ENCODE data around the gene CPEB3.
A peak's percentile ranks its signal among the peaks of the same experiment; 100 is the strongest.
"Not testable (repeated sequence)": the region's sequence is repeated elsewhere in the genome, so short reads cannot be mapped to it uniquely, and the experiment has no call there.

The CPEB3 gene

GRCh38 chr10:92131275-92131820 lies 159.5 kb downstream of the CPEB3 start:
- DNase-seq: no peak

DNA sequence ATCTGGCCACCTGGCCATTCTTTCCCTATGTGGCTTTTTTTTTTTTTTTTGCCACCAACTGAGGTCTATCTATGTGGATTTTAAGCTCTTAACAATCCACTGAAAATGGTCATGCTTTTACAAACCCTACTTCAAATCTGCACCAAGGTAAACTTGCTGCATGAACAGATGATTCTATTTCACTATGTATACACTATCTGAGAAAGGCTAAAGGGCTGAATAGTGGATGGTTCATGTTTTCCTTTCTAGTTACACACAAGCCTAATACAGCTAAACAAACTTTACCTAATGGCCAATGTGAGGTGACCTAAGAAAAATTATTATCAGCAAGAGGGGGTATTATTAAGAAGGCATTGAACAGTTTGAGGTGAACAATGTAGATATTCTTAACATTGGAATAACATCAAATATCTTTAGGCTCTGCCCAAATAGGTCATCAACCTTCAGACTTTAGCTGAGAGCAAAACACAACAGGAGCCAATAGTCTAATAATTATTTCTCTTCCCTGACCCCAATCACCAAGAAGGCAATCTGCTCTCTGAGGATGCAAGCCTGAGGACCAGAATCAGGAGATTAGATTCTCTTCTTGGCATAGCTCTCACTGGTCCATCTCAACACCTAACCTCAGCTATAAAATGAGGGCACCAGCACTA lies 160.1 kb downstream of the CPEB3 start:
- no peak for DNase-seq

DNA sequence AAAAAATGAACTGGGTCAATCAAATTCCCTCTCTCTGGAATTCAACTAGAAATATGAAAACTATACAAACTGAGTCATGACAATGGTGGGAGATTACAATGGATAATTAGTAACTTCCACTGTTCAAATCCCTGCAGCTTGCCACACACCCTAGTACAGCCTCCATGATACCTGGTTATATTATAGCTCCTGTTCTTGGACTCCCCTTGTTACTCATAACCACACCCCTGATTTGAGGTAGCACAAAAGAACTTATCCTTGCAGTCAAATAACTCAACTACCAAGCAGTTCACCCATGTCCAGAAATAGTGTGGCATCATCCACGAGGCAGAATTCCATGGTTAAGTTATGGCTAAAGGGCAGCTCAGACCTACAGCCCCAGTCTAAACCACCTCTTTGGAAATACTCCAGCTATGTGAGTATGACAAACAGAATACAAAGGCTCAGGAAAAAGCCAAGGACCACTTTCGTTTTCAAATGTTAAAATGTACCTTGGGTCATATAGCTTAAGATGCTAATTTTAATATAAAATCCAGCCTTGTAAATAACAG lies 164.7 kb downstream of the CPEB3 start:
- no peak for DNase-seq

DNA sequence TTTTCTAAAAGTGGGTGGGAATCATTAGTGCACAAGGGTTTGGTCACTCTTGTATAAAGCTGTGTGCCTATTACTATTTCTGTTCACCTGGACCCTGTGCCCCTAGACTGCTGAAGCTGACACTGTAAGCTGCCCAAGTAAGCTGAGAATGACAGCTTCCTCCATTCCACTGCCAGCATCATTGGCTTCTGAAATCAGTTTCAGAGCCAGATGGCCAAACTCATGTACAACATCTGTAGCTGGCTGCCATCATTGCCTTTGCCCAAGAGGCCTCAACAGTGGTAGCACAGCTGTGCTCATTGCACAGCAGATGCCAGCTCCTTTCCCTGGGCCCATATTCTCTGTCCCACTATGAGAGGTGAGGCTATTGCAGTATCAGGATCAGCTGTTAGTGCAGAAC lies 165.7 kb downstream of the CPEB3 start:
- DNase-seq: no peak

DNA sequence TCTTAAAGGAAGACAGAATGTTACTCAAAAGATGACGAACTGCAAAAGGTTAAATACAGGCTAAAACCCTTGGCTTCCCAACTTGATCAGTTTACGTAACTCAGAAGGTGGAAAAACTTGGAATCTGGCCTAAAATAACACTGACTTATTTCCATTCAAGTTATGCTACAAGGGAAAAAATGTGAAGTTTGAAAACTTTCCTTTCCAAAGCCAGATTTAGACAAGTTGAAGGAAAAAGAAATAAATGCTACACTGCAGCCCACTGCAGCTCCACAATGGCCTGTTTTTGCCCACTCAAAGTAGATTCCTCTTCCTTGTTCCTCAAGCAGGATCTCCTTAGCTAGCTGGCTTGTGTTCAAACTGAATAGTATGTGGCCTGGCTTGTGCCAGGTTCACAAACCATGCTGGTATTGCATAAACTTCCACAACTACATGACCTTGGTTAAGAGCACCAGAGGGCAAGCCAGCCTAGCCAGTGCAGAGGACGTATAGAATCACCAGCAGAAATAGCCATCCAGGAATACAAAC lies 166.2 kb downstream of the CPEB3 start:
- DNase-seq: no peak

DNA sequence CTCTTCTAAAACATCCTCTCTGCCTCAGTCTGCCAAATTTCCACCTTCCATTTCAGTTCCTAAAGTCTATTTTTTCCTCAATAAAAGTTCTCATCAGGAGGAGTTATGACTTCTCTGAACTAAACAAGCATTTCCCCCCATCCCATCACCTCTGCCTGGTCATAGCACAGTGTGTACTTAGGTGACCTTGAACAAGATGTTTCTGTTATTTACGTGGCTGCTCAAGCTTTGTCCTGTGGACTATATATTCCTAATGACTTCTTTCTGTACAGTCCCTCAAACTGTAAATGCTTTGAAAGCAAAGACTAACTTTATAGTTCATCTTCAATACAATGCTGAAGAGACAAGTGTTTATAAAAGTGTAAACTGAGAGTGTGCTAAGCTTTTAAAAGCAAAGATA lies 166.9 kb downstream of the CPEB3 start:
- no peak for DNase-seq

- DNase-seq: peak; percentile 39
These were observed 167.9 kb downstream of the CPEB3 start for GRCh38 chr10:92122941-92123450.

- no peak for DNase-seq
These were observed 169.0 kb downstream of the CPEB3 start for GRCh38 chr10:92121686-92122492.

DNA sequence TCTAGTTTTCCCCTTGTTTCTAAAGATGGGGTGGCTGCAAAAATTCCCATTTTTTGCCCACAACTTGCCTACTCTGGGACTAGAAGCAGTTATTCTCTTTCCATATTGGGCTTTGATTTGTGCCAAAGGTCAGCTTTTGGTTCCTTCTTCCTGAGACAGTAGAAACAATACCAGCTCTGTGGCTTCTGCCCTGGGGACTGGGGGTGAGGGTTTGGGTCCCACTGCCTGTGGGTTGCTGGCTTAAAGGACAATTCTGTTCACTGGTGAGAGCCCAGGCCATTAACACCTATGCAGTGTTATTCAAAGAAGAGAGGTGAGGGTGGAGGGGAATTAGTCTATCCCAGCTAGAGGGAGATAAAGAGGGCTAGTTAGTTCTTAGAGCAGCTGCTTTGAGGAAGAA lies 171.5 kb downstream of the CPEB3 start:
- DNase-seq: no peak

GRCh38 chr10:92114917-92115316 lies 176.0 kb downstream of the CPEB3 start:
- not testable (repeated sequence) for DNase-seq

- no peak for DNase-seq
These were observed 176.8 kb downstream of the CPEB3 start for GRCh38 chr10:92113911-92114600.

GRCh38 chr10:92112462-92112861 lies 178.4 kb downstream of the CPEB3 start:
- DNase-seq: no peak

DNA sequence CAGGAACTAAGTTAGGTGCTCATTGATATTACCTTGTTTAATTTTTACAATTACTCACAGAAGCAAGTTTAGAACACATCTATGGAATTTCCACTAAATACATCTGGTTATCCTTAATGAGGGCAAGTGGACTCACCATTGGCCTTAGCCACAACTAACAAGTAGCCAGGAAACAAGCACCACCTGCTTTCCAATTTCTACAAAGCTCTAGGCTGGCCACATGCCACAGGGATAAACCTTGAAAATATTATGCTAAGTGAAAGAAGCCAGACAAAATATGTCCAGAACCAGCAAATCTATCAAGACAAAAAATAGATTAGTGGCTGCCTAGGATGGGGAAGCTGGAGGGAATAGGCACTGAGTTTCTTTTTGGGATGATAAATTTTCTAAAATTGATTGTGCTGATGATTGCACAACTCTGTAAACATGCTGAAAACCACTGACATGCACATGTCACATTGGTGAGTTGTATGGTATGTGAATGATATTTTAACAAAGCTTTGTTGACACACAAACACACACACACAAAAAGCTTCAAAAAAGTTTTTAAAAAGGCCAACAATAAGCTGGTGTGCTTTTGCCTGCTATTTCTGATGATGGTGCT lies 179.4 kb downstream of the CPEB3 start:
- DNase-seq: no peak

DNA sequence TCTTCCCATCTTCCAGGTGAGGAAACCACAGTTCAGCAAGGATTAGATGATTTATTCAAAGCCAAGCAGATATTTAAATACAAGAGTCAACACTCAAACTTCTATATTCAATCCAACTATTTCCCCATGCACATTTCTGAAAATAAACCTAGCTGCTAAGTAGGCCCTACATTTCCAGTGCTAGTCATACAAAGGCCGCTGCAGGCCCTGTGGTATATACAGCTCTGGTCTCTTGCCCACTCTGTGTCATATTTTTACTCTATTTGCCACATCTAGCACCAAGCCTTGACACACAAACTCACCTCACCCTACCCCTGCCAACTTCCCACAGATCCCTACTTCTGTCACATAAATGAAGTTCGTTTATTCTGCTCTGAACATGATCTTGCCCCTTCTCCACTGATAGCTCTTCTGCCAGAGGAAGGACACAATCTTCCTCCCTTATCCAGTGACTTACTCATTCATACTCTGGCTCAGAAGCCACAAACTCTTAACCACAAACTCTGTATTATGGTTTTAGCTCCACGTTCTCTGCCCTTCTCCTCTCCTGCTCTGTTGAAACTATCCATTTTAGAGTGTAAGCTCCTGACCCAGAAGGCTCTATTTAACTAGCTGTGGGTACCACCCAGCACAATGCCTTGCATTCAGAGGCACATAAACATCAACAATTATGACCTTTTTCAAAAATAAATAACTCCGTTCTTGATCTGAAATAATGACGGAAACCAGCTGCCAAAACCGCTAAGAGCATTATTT lies 180.7 kb downstream of the CPEB3 start:
- DNase-seq: no peak

DNA sequence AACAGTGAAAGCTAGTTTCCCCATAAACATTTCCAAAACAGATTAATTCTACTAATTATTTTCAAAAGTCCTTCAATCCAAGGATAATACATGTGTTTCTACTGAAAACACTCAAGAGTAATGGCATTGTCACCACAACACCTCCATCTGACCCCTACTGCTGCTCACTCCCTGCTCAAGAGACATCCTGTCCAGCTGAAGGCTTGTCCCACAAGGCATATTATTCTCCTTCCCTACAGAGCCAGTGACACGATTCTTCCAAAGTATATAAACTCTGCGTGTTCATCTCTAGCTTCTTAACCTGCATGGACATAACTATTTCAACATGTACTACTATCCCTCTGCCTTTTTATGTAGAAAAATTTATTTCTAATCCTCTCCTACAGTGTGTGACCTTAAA lies 182.1 kb downstream of the CPEB3 start:
- no peak for DNase-seq

GRCh38 chr10:92108120-92108519 lies 182.8 kb downstream of the CPEB3 start:
- DNase-seq: no peak

GRCh38 chr10:92103376-92104090 lies 187.3 kb downstream of the CPEB3 start:
- no peak for DNase-seq

DNA sequence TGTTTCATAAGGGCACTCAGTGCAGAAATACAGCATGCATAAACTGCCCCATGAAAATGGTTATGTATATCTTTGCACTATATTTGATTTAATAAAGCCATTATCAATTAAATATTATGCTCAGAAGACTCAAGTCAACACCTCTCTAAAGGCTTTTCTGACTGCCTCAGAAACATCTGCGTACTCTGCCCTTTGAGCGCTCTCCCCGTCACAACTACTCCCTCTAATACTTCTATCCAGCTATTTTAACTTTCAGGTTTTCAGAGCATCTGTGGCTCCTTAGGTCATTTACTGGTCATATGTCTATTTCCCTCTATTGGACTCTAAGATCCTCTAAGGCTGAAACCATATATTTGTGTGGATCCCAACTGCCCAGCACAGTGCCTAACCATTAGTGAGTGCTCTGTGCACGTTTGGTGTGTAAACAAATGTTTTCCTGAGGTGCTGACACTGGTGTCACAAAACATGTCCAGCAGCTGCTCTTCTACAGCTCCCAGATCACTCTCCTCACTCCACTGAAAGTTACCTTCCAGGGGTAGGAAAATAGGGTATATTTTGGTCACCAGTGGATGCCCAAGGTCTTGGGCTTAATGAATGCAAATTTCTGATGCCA lies 188.2 kb downstream of the CPEB3 start:
- no peak for DNase-seq

- DNase-seq: no peak
These were observed 195.9 kb downstream of the CPEB3 start for GRCh38 chr10:92094960-92095359.

- DNase-seq: no peak
These were observed 198.9 kb downstream of the CPEB3 start for GRCh38 chr10:92091965-92092364.
